B cell (primary cell): ENCODE measurements around the gene CAMKV.

Experiments used
- EZH2 ChIP-seq: IDR thresholded peaks from 2 replicates; pipeline ENCODE4 v1.6.1; 2012; ENCODE audit warnings: borderline replicate concordance, low read depth, mild to moderate bottlenecking, moderate library complexity, low read length; ENCODE audit not compliant: insufficient read depth, poor library complexity, severe bottlenecking
- TF ChIP-seq, protein P1 (sequence below): fragments of 200-600 bp; IDR thresholded peaks from one replicate; pipeline ENCODE4 v1.8.0; 2022; ENCODE audit warnings: antibody characterized with exemption, mild to moderate bottlenecking

DNA sequence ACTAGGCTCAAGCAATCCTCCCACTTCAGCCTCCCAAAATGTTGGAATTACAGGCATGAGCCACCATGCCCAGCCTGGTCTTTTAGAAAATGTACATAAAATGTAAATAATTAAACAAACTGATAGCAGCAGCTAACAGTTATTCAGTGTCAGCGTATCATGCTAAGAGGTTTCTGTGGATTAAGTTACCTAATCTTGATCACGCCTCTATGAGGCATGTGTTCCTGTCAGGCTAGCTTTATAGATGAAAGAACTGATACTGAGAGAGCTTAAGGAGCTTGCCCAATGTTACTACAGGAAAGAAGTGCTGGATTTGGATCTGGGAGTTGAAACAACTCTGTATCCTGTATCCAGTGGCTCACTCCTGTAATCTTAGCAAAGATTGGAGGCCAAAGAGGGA is 45.2 kb upstream of the CAMKV start:
- TF ChIP-seq, protein P1, sequence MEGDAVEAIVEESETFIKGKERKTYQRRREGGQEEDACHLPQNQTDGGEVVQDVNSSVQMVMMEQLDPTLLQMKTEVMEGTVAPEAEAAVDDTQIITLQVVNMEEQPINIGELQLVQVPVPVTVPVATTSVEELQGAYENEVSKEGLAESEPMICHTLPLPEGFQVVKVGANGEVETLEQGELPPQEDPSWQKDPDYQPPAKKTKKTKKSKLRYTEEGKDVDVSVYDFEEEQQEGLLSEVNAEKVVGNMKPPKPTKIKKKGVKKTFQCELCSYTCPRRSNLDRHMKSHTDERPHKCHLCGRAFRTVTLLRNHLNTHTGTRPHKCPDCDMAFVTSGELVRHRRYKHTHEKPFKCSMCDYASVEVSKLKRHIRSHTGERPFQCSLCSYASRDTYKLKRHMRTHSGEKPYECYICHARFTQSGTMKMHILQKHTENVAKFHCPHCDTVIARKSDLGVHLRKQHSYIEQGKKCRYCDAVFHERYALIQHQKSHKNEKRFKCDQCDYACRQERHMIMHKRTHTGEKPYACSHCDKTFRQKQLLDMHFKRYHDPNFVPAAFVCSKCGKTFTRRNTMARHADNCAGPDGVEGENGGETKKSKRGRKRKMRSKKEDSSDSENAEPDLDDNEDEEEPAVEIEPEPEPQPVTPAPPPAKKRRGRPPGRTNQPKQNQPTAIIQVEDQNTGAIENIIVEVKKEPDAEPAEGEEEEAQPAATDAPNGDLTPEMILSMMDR = no peak
- TF ChIP-seq EZH2 = no peak
